ENCODE data around the gene SYNC. TPM values are rescaled to one million over a fixed set of nuclear protein-coding genes. Genes with fewer than 3 reads are reported as not detected.

The SYNC gene
- total and polyA plus RNA-seq, 9 of the 15 experiments (the other 6 are each of a cell fraction or from before 2014, with no cell fraction given) = 0.49 to 1.1 (median 0.87) TPM

GRCh38 chr1:32724678-32725614 lies 22.4 kb upstream of the SYNC start (continued):
- no peak for TF ChIP-seq CLOCK (CRISPR knock-in tag; IDR thresholded peaks at IDR 0.05; ENCODE audit: borderline replicate concordance)
- peak; percentile 90 for TF ChIP-seq L3MBTL2 (IDR thresholded peaks at IDR 0.05)
- TF ChIP-seq E2F1 (CRISPR knock-in tag; IDR thresholded peaks at IDR 0.05) = no peak
- TF ChIP-seq SRSF1 (IDR thresholded peaks at IDR 0.05; ENCODE audit: low read depth, low read length) = no peak
- TF ChIP-seq BHLHE40 (IDR thresholded peaks at IDR 0.05; ENCODE audit: low read length) = no peak; the same call in 1 of the 2 replicates
- no peak for TF ChIP-seq ZBTB49 (CRISPR knock-in tag; IDR thresholded peaks at IDR 0.05; ENCODE audit: borderline replicate concordance)
- TF ChIP-seq ZNF280A (IDR thresholded peaks at IDR 0.05; ENCODE audit: low read depth, partially characterized antibody) = no peak
- TF ChIP-seq THRB (CRISPR knock-in tag; conservative IDR thresholded peaks at IDR 0.05) = no peak; the same call in 1 of the 2 replicates
- no peak for TF ChIP-seq SMARCB1 (IDR thresholded peaks at IDR 0.05; ENCODE audit: insufficient read length, low read depth)
- TF ChIP-seq RBM22 (IDR thresholded peaks at IDR 0.05; ENCODE audit: low read depth, low read length, poor library complexity, severe bottlenecking) = no peak
- TF ChIP-seq SUPT5H (IDR thresholded peaks at IDR 0.05) = peak; percentile 46; the same call in 1 of the 2 replicates
- no peak for TF ChIP-seq SNAPC5 (CRISPR knock-in tag; IDR thresholded peaks at IDR 0.05)
- TF ChIP-seq ZFP91 (CRISPR knock-in tag; IDR thresholded peaks at IDR 0.05) = no peak; the same call in 1 of the 2 replicates

Data from K562 (cell line).